GM23338 (cell line): ENCODE measurements around the gene CCDC3. TPM values are rescaled to one million over a fixed set of nuclear protein-coding genes. Genes with fewer than 3 reads are reported as not detected.
"Not testable (repeated sequence)": the region's sequence is repeated elsewhere in the genome, so short reads cannot be mapped to it uniquely, and the experiment has no call there.

Experiments used
- ATAC-seq: fragments of 200-7000 bp; cut with Tn5 transposase; 3 replicates; pipeline ENCODE4 v1.9.1; 2020
- DNase-seq: peaks from one replicate; pipeline ENCODE4 v3.0.0-alpha.2; 2015; ENCODE audit warnings: low spot score
- H2AFZ ChIP-seq: fragments of 200-600 bp; sonication (generic); 2 replicates; pipeline ENCODE4 v1.8.0; 2016; ENCODE audit warnings: antibody characterized with exemption, mild to moderate bottlenecking, moderate library complexity
- H3F3A ChIP-seq: fragments of 200-600 bp; sonication (generic); replicated peaks from 2 replicates; pipeline ENCODE4 v1.8.0; 2017; ENCODE audit warnings: antibody characterized with exemption, mixed run types, low read depth
- H3K27ac ChIP-seq: fragments of 200-600 bp; sonication (generic); 2 replicates; pipeline ENCODE4 v1.6.1; 2016; ENCODE audit warnings: low read depth
- H3K27me3 ChIP-seq: fragments of 200-600 bp; sonication (generic); 2 replicates; pipeline ENCODE4 v1.8.0; 2016; ENCODE audit warnings: mild to moderate bottlenecking, mixed run types, moderate library complexity; ENCODE audit not compliant: insufficient read depth
- H3K36me3 ChIP-seq: fragments of 200-600 bp; sonication (generic); 2 replicates; pipeline ENCODE4 v1.8.0; 2016; ENCODE audit warnings: mild to moderate bottlenecking; ENCODE audit not compliant: insufficient read depth
- H3K4me1 ChIP-seq: fragments of 200-600 bp; sonication (generic); 2 replicates; pipeline ENCODE4 v1.8.0; 2016; ENCODE audit warnings: mild to moderate bottlenecking, moderate library complexity; ENCODE audit not compliant: insufficient read depth
- H3K4me2 ChIP-seq: fragments of 200-600 bp; sonication (generic); 2 replicates; pipeline ENCODE4 v1.7.1; 2017; ENCODE audit warnings: mixed run types
- H3K4me3 ChIP-seq: fragments of 200-600 bp; sonication (generic); 2 replicates; pipeline ENCODE4 v1.6.1; 2016; ENCODE audit warnings: mixed run types
- H3K79me2 ChIP-seq: fragments of 200-600 bp; sonication (generic); replicated peaks from 2 replicates; pipeline ENCODE4 v1.8.0; 2017; ENCODE audit warnings: mild to moderate bottlenecking; ENCODE audit not compliant: insufficient read depth
- H3K9me2 ChIP-seq: fragments of 200-600 bp; sonication (generic); 2 replicates; pipeline ENCODE4 v1.8.0; 2017; ENCODE audit not compliant: insufficient read depth
- H4K20me1 ChIP-seq: fragments of 200-600 bp; sonication (generic); replicated peaks from 2 replicates; pipeline ENCODE4 v1.8.0; 2017; ENCODE audit warnings: mild to moderate bottlenecking; ENCODE audit not compliant: insufficient read depth
- H3K27ac Mint-ChIP-seq: 2 replicates; pipeline ENCODE4 v1.8.0; 2020; ENCODE audit warnings: inconsistent platforms, mild to moderate bottlenecking, moderate library complexity, mixed read lengths
- H3K27me3 Mint-ChIP-seq: 3 replicates; pipeline ENCODE4 v1.8.0; 2022; ENCODE audit warnings: low read depth, mild to moderate bottlenecking, moderate library complexity, mixed read lengths, inconsistent platforms; ENCODE audit not compliant: insufficient read depth, poor library complexity
- H3K36me3 Mint-ChIP-seq: 3 replicates; pipeline ENCODE4 v1.8.0; 2021; ENCODE audit warnings: low read depth, mild to moderate bottlenecking, inconsistent platforms, moderate library complexity, mixed read lengths
- H3K4me1 Mint-ChIP-seq: 3 replicates; pipeline ENCODE4 v1.8.0; 2020; ENCODE audit warnings: mild to moderate bottlenecking, inconsistent platforms, mixed read lengths
- H3K4me3 Mint-ChIP-seq: 3 replicates; pipeline ENCODE4 v1.8.0; 2021; ENCODE audit warnings: moderate library complexity, mild to moderate bottlenecking, inconsistent platforms, mixed read lengths
- H3K9me3 Mint-ChIP-seq: 3 replicates; pipeline ENCODE4 v1.8.0; 2020; ENCODE audit warnings: moderate library complexity, mild to moderate bottlenecking, inconsistent platforms, mixed read lengths
- CREB1 ChIP-seq: fragments of 250-450 bp; sonication (Bioruptor Pico); IDR thresholded peaks from 2 replicates; pipeline ENCODE4 v1.5.0; 2020; ENCODE audit warnings: low read depth, mild to moderate bottlenecking, moderate library complexity
- EZH2 ChIP-seq: fragments of 200-600 bp; sonication (generic); IDR thresholded peaks from one replicate; pipeline ENCODE4 v1.8.0; 2017; ENCODE audit warnings: antibody characterized with exemption, mild to moderate bottlenecking, low read depth; ENCODE audit not compliant: unreplicated experiment
- EZH2phosphoT487 ChIP-seq: fragments of 200-600 bp; sonication (generic); IDR thresholded peaks from one replicate; pipeline ENCODE4 v1.8.1; 2018; ENCODE audit warnings: antibody characterized with exemption; ENCODE audit not compliant: unreplicated experiment
- JUNB ChIP-seq: IDR thresholded peaks from one replicate; pipeline ENCODE4 v1.6.1; 2016; ENCODE audit warnings: antibody characterized with exemption; ENCODE audit not compliant: unreplicated experiment
- NANOG ChIP-seq: IDR thresholded peaks from 2 replicates; pipeline ENCODE4 v1.6.1; 2016; ENCODE audit warnings: antibody characterized with exemption, borderline replicate concordance
- POLR2AphosphoS5 ChIP-seq: IDR thresholded peaks from 2 replicates; pipeline ENCODE4 v1.6.1; 2016; ENCODE audit warnings: antibody characterized with exemption, low read depth
- ZNF114 ChIP-seq: fragments of 250-450 bp; sonication (Bioruptor Pico); IDR thresholded peaks from 2 replicates; pipeline ENCODE4 v1.5.0; 2020; ENCODE audit warnings: mild to moderate bottlenecking, moderate library complexity
- ZNF331 ChIP-seq: fragments of 250-450 bp; sonication (Bioruptor Pico); IDR thresholded peaks from 2 replicates; pipeline ENCODE4 v1.5.0; 2020; ENCODE audit warnings: low read depth, mild to moderate bottlenecking, moderate library complexity
- polyA plus RNA-seq: library from polyadenylated mRNA; unstranded; fragments of >200 nt; fragmentation: Nextera tagmentation; extraction: Ambion mirVana; gene quantifications from 2 replicates; pipeline ENCODE4 v1.2.1, GENCODE V29; 2016
- total RNA-seq: library from RNA; depleted of rRNA; stranded (reverse); fragments of >200 nt; shearing (Covaris generic); gene quantifications from 2 replicates; pipeline ENCODE4 v1.2.3, GENCODE V29; 2014
- TF ChIP-seq, protein P1 (sequence below): IDR thresholded peaks from one replicate; pipeline ENCODE4 v1.6.1; 2018; ENCODE audit warnings: antibody characterized with exemption; ENCODE audit not compliant: unreplicated experiment
- TF ChIP-seq, protein P2 (sequence below), 2 experiments: fragments of 200-600 bp in 1 of 2; sonication (generic) in 1 of 2; conservative IDR thresholded peaks; 2 replicates each; pipeline versions ENCODE4 v1.5.1 to v1.6.1; 2016 to 2017; ENCODE audit warnings: antibody characterized with exemption in 2 of 2, low read depth in 2 of 2, mild to moderate bottlenecking in 2 of 2, moderate library complexity in 1 of 2
- TF ChIP-seq, protein P3 (sequence below): fragments of 250-450 bp; sonication (Bioruptor Pico); IDR thresholded peaks from 2 replicates; pipeline ENCODE4 v1.5.0; 2020; ENCODE audit warnings: mild to moderate bottlenecking, moderate library complexity

The CCDC3 gene
- total and polyA plus RNA-seq, 2 experiments from 2014 or later = 1.4 to 5.2 TPM

DNA sequence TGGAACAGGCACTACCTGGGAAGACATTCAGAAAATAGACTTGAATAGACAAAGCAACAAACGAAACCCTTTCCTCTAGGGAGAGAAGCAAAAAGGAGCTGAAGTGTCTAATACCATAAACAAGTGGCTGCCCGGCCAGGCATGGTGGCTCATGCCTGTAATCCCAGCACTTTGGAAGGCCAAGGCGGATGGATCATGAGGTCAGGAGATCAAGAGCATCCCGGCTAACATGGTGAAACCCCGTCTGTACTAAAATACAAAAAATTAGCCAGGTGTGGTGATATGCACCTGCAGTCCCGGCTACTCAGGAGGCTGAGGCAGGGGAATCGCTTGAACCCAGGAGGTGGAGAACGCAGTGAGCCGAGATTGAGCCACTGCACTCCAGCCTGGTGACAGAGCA lies 34.2 kb upstream of the CCDC3 start:
- not testable (repeated sequence) for H3K36me3 Mint-ChIP-seq, H3K4me2 ChIP-seq, H3F3A ChIP-seq, H3K79me2 ChIP-seq, H3K27ac ChIP-seq, H3K27me3 ChIP-seq, H3K4me3 ChIP-seq, H3K9me3 Mint-ChIP-seq, H3K4me3 Mint-ChIP-seq, H3K27ac Mint-ChIP-seq, H3K4me1 Mint-ChIP-seq, H3K27me3 Mint-ChIP-seq, H3K4me1 ChIP-seq, DNase-seq, H4K20me1 ChIP-seq, H3K9me2 ChIP-seq, ATAC-seq, H2AFZ ChIP-seq, H3K36me3 ChIP-seq

DNA sequence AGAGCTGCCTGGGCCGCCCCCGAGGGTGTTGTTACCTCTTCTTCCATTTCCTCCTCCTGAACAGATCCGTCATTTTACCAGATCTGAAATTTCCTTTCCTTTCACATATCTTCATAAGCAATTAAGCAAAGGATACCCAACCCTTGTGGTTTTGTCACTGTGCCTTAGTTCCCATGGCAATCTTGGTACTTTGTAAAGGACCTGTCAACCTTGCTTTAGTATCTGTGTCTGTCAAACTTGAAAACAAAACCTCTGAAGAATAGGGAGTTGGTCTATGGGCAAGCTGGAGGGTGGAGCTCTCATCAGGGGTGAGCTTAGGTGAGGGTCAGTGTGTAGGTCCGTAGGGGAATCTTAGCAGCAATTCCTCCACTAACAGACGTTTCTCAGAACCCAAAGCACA lies 25.4 kb upstream of the CCDC3 start:
- TF ChIP-seq EZH2 (no peak), ZNF114 (no peak), EZH2phosphoT487 (no peak), NANOG (no peak), ZNF331 (CRISPR knock-in tag) (no peak), JUNB (no peak), CREB1 (CRISPR knock-in tag) (no peak), POLR2AphosphoS5 (no peak)
- TF ChIP-seq, protein P1, sequence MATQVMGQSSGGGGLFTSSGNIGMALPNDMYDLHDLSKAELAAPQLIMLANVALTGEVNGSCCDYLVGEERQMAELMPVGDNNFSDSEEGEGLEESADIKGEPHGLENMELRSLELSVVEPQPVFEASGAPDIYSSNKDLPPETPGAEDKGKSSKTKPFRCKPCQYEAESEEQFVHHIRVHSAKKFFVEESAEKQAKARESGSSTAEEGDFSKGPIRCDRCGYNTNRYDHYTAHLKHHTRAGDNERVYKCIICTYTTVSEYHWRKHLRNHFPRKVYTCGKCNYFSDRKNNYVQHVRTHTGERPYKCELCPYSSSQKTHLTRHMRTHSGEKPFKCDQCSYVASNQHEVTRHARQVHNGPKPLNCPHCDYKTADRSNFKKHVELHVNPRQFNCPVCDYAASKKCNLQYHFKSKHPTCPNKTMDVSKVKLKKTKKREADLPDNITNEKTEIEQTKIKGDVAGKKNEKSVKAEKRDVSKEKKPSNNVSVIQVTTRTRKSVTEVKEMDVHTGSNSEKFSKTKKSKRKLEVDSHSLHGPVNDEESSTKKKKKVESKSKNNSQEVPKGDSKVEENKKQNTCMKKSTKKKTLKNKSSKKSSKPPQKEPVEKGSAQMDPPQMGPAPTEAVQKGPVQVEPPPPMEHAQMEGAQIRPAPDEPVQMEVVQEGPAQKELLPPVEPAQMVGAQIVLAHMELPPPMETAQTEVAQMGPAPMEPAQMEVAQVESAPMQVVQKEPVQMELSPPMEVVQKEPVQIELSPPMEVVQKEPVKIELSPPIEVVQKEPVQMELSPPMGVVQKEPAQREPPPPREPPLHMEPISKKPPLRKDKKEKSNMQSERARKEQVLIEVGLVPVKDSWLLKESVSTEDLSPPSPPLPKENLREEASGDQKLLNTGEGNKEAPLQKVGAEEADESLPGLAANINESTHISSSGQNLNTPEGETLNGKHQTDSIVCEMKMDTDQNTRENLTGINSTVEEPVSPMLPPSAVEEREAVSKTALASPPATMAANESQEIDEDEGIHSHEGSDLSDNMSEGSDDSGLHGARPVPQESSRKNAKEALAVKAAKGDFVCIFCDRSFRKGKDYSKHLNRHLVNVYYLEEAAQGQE = no peak
- TF ChIP-seq, protein P2, sequence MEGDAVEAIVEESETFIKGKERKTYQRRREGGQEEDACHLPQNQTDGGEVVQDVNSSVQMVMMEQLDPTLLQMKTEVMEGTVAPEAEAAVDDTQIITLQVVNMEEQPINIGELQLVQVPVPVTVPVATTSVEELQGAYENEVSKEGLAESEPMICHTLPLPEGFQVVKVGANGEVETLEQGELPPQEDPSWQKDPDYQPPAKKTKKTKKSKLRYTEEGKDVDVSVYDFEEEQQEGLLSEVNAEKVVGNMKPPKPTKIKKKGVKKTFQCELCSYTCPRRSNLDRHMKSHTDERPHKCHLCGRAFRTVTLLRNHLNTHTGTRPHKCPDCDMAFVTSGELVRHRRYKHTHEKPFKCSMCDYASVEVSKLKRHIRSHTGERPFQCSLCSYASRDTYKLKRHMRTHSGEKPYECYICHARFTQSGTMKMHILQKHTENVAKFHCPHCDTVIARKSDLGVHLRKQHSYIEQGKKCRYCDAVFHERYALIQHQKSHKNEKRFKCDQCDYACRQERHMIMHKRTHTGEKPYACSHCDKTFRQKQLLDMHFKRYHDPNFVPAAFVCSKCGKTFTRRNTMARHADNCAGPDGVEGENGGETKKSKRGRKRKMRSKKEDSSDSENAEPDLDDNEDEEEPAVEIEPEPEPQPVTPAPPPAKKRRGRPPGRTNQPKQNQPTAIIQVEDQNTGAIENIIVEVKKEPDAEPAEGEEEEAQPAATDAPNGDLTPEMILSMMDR (conservative IDR thresholded peaks at IDR 0.05; ENCODE audit: low read depth in 2 of 2) = no peak
- TF ChIP-seq, protein P3, sequence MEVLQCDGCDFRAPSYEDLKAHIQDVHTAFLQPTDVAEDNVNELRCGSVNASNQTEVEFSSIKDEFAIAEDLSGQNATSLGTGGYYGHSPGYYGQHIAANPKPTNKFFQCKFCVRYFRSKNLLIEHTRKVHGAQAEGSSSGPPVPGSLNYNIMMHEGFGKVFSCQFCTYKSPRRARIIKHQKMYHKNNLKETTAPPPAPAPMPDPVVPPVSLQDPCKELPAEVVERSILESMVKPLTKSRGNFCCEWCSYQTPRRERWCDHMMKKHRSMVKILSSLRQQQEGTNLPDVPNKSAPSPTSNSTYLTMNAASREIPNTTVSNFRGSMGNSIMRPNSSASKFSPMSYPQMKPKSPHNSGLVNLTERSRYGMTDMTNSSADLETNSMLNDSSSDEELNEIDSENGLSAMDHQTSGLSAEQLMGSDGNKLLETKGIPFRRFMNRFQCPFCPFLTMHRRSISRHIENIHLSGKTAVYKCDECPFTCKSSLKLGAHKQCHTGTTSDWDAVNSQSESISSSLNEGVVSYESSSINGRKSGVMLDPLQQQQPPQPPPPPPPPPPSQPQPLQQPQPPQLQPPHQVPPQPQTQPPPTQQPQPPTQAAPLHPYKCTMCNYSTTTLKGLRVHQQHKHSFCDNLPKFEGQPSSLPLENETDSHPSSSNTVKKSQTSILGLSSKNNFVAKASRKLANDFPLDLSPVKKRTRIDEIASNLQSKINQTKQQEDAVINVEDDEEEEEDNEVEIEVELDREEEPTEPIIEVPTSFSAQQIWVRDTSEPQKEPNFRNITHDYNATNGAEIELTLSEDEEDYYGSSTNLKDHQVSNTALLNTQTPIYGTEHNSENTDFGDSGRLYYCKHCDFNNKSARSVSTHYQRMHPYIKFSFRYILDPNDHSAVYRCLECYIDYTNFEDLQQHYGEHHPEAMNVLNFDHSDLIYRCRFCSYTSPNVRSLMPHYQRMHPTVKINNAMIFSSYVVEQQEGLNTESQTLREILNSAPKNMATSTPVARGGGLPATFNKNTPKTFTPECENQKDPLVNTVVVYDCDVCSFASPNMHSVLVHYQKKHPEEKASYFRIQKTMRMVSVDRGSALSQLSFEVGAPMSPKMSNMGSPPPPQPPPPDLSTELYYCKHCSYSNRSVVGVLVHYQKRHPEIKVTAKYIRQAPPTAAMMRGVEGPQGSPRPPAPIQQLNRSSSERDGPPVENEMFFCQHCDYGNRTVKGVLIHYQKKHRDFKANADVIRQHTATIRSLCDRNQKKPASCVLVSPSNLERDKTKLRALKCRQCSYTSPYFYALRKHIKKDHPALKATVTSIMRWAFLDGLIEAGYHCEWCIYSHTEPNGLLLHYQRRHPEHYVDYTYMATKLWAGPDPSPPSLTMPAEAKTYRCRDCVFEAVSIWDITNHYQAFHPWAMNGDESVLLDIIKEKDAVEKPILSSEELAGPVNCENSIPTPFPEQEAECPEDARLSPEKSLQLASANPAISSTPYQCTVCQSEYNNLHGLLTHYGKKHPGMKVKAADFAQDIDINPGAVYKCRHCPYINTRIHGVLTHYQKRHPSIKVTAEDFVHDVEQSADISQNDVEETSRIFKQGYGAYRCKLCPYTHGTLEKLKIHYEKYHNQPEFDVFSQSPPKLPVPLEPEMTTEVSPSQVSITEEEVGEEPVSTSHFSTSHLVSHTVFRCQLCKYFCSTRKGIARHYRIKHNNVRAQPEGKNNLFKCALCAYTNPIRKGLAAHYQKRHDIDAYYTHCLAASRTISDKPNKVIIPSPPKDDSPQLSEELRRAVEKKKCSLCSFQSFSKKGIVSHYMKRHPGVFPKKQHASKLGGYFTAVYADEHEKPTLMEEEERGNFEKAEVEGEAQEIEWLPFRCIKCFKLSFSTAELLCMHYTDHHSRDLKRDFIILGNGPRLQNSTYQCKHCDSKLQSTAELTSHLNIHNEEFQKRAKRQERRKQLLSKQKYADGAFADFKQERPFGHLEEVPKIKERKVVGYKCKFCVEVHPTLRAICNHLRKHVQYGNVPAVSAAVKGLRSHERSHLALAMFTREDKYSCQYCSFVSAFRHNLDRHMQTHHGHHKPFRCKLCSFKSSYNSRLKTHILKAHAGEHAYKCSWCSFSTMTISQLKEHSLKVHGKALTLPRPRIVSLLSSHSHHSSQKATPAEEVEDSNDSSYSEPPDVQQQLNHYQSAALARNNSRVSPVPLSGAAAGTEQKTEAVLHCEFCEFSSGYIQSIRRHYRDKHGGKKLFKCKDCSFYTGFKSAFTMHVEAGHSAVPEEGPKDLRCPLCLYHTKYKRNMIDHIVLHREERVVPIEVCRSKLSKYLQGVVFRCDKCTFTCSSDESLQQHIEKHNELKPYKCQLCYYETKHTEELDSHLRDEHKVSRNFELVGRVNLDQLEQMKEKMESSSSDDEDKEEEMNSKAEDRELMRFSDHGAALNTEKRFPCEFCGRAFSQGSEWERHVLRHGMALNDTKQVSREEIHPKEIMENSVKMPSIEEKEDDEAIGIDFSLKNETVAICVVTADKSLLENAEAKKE = no peak
- no peak overlapping the region for H3K27ac Mint-ChIP-seq
- DNase-seq = no peak
- no peak for ATAC-seq
- no peaks in the 10 kb centered on the region for H3K36me3 Mint-ChIP-seq
- Histone ChIP-seq H2AFZ (no peak overlapping the region), H3K27ac (no peak overlapping the region), H4K20me1 (no peaks in the 10 kb centered on the region), H3K4me3 (no peak overlapping the region), H3K4me2 (no peak overlapping the region), H3F3A (no peaks in the 10 kb centered on the region), H3K79me2 (no peaks in the 10 kb centered on the region), H3K36me3 (no peaks in the 10 kb centered on the region), H3K9me2 (peaks cover 4% of the 10 kb centered on the region; the same call in 1 of the 2 replicates), H3K4me1 (no peaks in the 10 kb centered on the region), H3K27me3 (no peaks in the 10 kb centered on the region)
- H3K27me3 Mint-ChIP-seq = peaks cover 1% of the 10 kb centered on the region
- H3K4me3 Mint-ChIP-seq = no peak overlapping the region
- peaks cover 10% of the 10 kb centered on the region for H3K9me3 Mint-ChIP-seq
- no peaks in the 10 kb centered on the region for H3K4me1 Mint-ChIP-seq
